Endothelial cell of umbilical vein (primary cell): ENCODE results near the gene TRIM24.

Experiments
- CTCF ChIP-seq, 2 donors: IDR thresholded peaks; 1 replicate in 1 of 2; 2 replicates in 1 of 2; pipeline ENCODE4 v1.5.1; 2011; ENCODE audit warnings: low read length in 2 of 2, mild to moderate bottlenecking in 2 of 2, moderate library complexity in 2 of 2, control low read depth in 1 of 2, inconsistent platforms in 1 of 2, low read depth in 1 of 2; ENCODE audit not compliant: insufficient read depth in 1 of 2; ENCODE audit errors: extremely low read depth in 1 of 2
- EZH2 ChIP-seq: IDR thresholded peaks from 2 replicates; pipeline ENCODE4 v1.6.1; 2012; ENCODE audit warnings: borderline replicate concordance, low read depth, mild to moderate bottlenecking, moderate library complexity, low read length, inconsistent platforms; ENCODE audit not compliant: severe bottlenecking
- FOS ChIP-seq: IDR thresholded peaks from 2 replicates; pipeline ENCODE4 v1.6.1; 2011; ENCODE audit warnings: mild to moderate bottlenecking, low read length, moderate library complexity, borderline replicate concordance; ENCODE audit not compliant: insufficient read depth
- JUN ChIP-seq: IDR thresholded peaks from 2 replicates; pipeline ENCODE4 v1.6.1; 2011; ENCODE audit warnings: borderline replicate concordance, low read depth; ENCODE audit not compliant: insufficient read length, insufficient read depth
- MYC ChIP-seq: IDR thresholded peaks from one replicate; pipeline ENCODE4 v1.6.1; 2011; ENCODE audit warnings: mild to moderate bottlenecking, low read depth, low read length
- POLR2A ChIP-seq: IDR thresholded peaks from 2 replicates; pipeline ENCODE4 v1.6.1; 2012; ENCODE audit warnings: low read depth, mild to moderate bottlenecking, control low read depth, low read length
- POLR2AphosphoS5 ChIP-seq: IDR thresholded peaks from 2 replicates; pipeline ENCODE4 v1.6.1; 2012; ENCODE audit warnings: low read depth, mild to moderate bottlenecking, control low read depth, low read length, moderate library complexity; ENCODE audit not compliant: insufficient read depth
- TF ChIP-seq, protein P1 (sequence below): IDR thresholded peaks from 2 replicates; pipeline ENCODE4 v1.6.1; 2011; ENCODE audit not compliant: insufficient read depth, insufficient read length

DNA sequence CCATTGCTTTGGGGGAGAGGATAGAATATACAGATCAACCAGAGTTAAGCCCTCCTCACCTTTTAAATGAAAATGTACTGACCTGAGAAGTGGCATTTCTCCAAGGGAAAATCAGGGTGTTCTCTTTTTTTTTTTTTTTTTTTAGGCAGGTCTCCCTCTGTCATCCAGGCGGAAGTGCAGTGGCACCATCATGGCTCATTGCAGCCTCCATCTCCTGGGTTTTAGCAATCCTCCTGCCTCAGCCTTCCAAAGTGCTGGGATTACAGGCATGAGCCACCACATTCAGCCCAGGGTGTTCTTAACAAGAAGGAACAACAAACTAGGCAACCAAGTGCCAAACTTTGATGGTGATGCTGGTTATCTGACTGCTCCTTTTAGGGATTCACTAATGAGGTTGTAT lies 130.1 kb downstream of the TRIM24 start:
- TF ChIP-seq EZH2 (no peak), POLR2AphosphoS5 (no peak), CTCF (IDR thresholded peaks at IDR 0.05; ENCODE audit: extremely low read depth in 1 of 2, insufficient read depth in 1 of 2, low read depth in 1 of 2, low read length in 2 of 2) (no peak), FOS (no peak), POLR2A (no peak), JUN (no peak), MYC (no peak)
- TF ChIP-seq, protein P1, sequence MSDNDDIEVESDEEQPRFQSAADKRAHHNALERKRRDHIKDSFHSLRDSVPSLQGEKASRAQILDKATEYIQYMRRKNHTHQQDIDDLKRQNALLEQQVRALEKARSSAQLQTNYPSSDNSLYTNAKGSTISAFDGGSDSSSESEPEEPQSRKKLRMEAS: no peak
